Measurements from ENCODE around the gene ERO1B. TPM values are rescaled to one million over a fixed set of nuclear protein-coding genes. Genes with fewer than 3 reads are reported as not detected.

Gene ERO1B
- 0.79 and 1.3 TPM in 2 replicates for polyA plus RNA-seq (2012; rRNA removed)
- polyA plus RNA-seq (2012; cell fraction: cytosol; rRNA removed): 1.4 and 1.6 TPM in 2 replicates
- 0.99 and 1.5 TPM in 2 replicates for polyA plus RNA-seq (2012; cell fraction: nucleus; rRNA removed)

DNA sequence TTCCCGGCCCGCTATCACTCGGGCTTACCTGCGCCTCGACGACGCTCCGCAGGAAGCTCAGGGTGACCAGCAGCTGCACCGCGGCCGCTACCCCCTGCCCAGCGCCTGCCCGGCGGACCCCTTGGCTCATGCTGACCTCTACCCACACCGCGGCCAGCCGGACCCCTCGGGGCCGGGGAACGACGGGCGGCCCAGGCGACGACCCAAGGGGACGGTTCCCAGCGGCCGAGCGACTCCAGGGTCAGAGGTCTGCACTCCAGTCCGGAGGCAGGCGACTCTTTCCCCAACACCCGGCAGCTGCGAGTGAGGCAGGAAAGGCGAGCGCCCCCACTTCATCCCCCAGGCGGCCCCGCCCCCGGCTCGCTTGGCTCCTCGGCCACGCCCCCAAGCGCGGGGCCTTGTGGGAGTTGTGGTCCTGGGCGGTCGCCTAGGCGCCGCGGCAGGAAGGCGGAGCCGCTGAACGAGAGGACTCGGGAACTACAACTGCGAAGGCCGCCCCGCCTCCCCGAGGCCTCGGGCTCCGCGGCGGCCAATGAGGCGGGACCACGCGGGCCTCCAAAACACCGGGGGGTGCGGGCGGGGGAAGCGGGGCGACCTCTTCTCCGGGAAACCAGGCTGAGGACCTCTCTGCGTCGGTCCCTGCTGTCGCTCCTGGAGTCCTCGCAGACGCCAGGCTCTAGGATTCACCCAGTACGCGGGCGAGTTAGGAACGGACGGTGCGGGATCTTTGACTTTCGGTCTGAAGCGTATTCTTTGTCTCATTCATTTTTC, at the start of gene ERO1B:
ERO1B (minus strand) TSS at position 305 of the 771 bp plus-strand sequence; CDS start at position 130, 175 bp downstream.
- H3K27ac ChIP-seq (ENCODE audit: low read depth in 2 of 2, low read length in 1 of 2): peak within 1 kb of the TSS in 1 of 2 experiments; percentile 56; a peak in 1 of 4 replicates
- H3K4me2 ChIP-seq: peak within 1 kb of the TSS; percentile 83
- 2% methylated on average over 21 of the region's 81 CpGs for WGBS (ENCODE audit: low lambda C conversion rate)
- CTCF ChIA-PET: interaction anchor here (0.8 to 1.6 kb wide), 6 partner anchors 14 to 244 kb away, joined by 3 to 5 read pairs (median 4); no protein-coding TSS in a partner anchor
- H3K36me3 ChIP-seq (replicated peaks in 1 of 2; ENCODE audit: control insufficient read depth in 1 of 2, insufficient read depth in 2 of 2, low read length in 1 of 2): no peaks in the 10 kb centered on the region
- peak within 1 kb of the TSS; percentile 66 to 88 for H3K4me3 ChIP-seq (ENCODE audit: low read depth in 2 of 2, low read length in 1 of 2)
- H3K9me2 ChIP-seq: no peaks in the 10 kb centered on the region
- no peaks in the 10 kb centered on the region for H4K20me1 ChIP-seq (ENCODE audit: insufficient read depth)
- POLR2A ChIA-PET: no interaction called here
- H2AFZ ChIP-seq (ENCODE audit: low read depth): peak within 1 kb of the TSS; percentile 89
- H3K79me2 ChIP-seq (ENCODE audit: insufficient read depth): no peaks in the 10 kb centered on the region
- DNase-seq: peak; percentile 97
- no peaks in the 10 kb centered on the region for H3K9me3 ChIP-seq
- peaks cover 4% of the 10 kb centered on the region; the same call in 1 of the 2 replicates for H3K27me3 ChIP-seq (ENCODE audit: insufficient read depth)
- peaks cover 0 to 10% of the 10 kb centered on the region in 2 experiments; a peak in 2 of 4 replicates for H3K4me1 ChIP-seq (ENCODE audit: control insufficient read depth in 1 of 2, insufficient read depth in 2 of 2, low read depth in 1 of 2, low read length in 1 of 2)
- peak within 1 kb of the TSS; percentile 69 for H3K9ac ChIP-seq
- H3F3A ChIP-seq (replicated peaks; ENCODE audit: insufficient read depth): no peaks in the 10 kb centered on the region
- TF ChIP-seq NRF1 (IDR thresholded peaks at IDR 0.05; ENCODE audit: low read depth, low read length) (0 out of 2 replicates have a peak, but pooled peaks have one; percentile 13), NFIC (IDR thresholded peaks at IDR 0.05; ENCODE audit: borderline replicate concordance) (no peak), TCF12 (IDR thresholded peaks at IDR 0.05) (no peak), GATA2 (CRISPR knock-in tag; IDR thresholded peaks at IDR 0.05) (no peak), ELF1 (IDR thresholded peaks at IDR 0.05) (peak; percentile 48; the same call in 1 of the 2 replicates), USF2 (IDR thresholded peaks at IDR 0.05; ENCODE audit: borderline replicate concordance, low read depth, low read length) (no peak), SIN3A (IDR thresholded peaks at IDR 0.05; ENCODE audit: borderline replicate concordance, low read depth, low read length) (peak; percentile 62; the same call in 1 of the 2 replicates), EP300 (IDR thresholded peaks at IDR 0.05; ENCODE audit: borderline replicate concordance in 1 of 2, low read depth in 1 of 2, low read length in 1 of 2) (no peak), RAD21 (IDR thresholded peaks at IDR 0.05; ENCODE audit: low read length) (no peak), PBX3 (IDR thresholded peaks at IDR 0.05) (no peak), GABPA (IDR thresholded peaks at IDR 0.05; ENCODE audit: low read depth) (no peak), FOSL2 (IDR thresholded peaks at IDR 0.05; ENCODE audit: borderline replicate concordance, low read depth) (no peak), MEF2A (IDR thresholded peaks at IDR 0.05; ENCODE audit: borderline replicate concordance, low read depth) (no peak), REST (IDR thresholded peaks at IDR 0.05; ENCODE audit: low read depth, low read length) (no peak), MAX (IDR thresholded peaks at IDR 0.05; ENCODE audit: low read depth) (peak; percentile 84), FOXM1 (IDR thresholded peaks at IDR 0.05; ENCODE audit: low read depth) (no peak), SMC3 (IDR thresholded peaks at IDR 0.05; ENCODE audit: low read depth, low read length) (no peak), EZH2phosphoT487 (IDR thresholded peaks at IDR 0.05; ENCODE audit: borderline replicate concordance, low read depth) (no peak), IRF3 (IDR thresholded peaks at IDR 0.05; ENCODE audit: low read depth, low read length) (no peak), MXI1 (IDR thresholded peaks at IDR 0.05; ENCODE audit: low read depth, low read length) (no peak)
- TF ChIP-seq, protein P1, sequence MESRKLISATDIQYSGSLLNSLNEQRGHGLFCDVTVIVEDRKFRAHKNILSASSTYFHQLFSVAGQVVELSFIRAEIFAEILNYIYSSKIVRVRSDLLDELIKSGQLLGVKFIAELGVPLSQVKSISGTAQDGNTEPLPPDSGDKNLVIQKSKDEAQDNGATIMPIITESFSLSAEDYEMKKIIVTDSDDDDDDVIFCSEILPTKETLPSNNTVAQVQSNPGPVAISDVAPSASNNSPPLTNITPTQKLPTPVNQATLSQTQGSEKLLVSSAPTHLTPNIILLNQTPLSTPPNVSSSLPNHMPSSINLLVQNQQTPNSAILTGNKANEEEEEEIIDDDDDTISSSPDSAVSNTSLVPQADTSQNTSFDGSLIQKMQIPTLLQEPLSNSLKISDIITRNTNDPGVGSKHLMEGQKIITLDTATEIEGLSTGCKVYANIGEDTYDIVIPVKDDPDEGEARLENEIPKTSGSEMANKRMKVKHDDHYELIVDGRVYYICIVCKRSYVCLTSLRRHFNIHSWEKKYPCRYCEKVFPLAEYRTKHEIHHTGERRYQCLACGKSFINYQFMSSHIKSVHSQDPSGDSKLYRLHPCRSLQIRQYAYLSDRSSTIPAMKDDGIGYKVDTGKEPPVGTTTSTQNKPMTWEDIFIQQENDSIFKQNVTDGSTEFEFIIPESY (IDR thresholded peaks at IDR 0.05; ENCODE audit: borderline replicate concordance, low read depth): no peak
- TF ChIP-seq, protein P2, sequence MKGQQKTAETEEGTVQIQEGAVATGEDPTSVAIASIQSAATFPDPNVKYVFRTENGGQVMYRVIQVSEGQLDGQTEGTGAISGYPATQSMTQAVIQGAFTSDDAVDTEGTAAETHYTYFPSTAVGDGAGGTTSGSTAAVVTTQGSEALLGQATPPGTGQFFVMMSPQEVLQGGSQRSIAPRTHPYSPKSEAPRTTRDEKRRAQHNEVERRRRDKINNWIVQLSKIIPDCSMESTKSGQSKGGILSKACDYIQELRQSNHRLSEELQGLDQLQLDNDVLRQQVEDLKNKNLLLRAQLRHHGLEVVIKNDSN (IDR thresholded peaks at IDR 0.05; ENCODE audit: borderline replicate concordance, low read depth): no peak

Measured in SK-N-SH (cell line).